HCT116 (cell line): ENCODE data around the gene TAF11.

Source experiments
- EZH2 ChIP-seq: fragments of 200-600 bp; sonication (generic); IDR thresholded peaks from 2 replicates; pipeline ENCODE4 v1.6.1; 2017; ENCODE audit warnings: antibody characterized with exemption, mixed run types
- EZH2phosphoT487 ChIP-seq: fragments of 200-600 bp; IDR thresholded peaks from 2 replicates; pipeline ENCODE4 v1.6.1; 2018; ENCODE audit warnings: antibody characterized with exemption, borderline replicate concordance
- POLR2AphosphoS5 ChIP-seq: IDR thresholded peaks from 2 replicates; pipeline ENCODE4 v1.6.1; 2011; ENCODE audit warnings: mild to moderate bottlenecking, low read depth, low read length, moderate library complexity
- YY1 ChIP-seq: IDR thresholded peaks from 2 replicates; pipeline ENCODE4 v1.6.1; 2011; ENCODE audit warnings: low read length, low read depth, moderate library complexity, mild to moderate bottlenecking; ENCODE audit not compliant: insufficient replicate concordance; ENCODE audit errors: extremely low read depth
- TF ChIP-seq, protein P1 (sequence below), 3 experiments: fragments of 200-600 bp in 1 of 3; sonication (generic) in 1 of 3; IDR thresholded peaks in 2 of 3; conservative IDR thresholded peaks in 1 of 3; 2 replicates each; pipeline ENCODE4 v1.5.1; 2012 to 2017; ENCODE audit warnings: low read depth in 2 of 3, low read length in 2 of 3, antibody characterized with exemption in 1 of 3, borderline replicate concordance in 1 of 3, control low read depth in 1 of 3, mild to moderate bottlenecking in 1 of 3, mixed read lengths in 1 of 3, mixed run types in 1 of 3, moderate library complexity in 1 of 3; ENCODE audit not compliant: insufficient read depth in 1 of 3
- TF ChIP-seq, protein P2 (sequence below): IDR thresholded peaks from 2 replicates; pipeline ENCODE4 v1.6.1; 2012; ENCODE audit warnings: low read depth
- TF ChIP-seq, protein P3 (sequence below): IDR thresholded peaks from 2 replicates; pipeline ENCODE4 v1.6.1; 2012

DNA sequence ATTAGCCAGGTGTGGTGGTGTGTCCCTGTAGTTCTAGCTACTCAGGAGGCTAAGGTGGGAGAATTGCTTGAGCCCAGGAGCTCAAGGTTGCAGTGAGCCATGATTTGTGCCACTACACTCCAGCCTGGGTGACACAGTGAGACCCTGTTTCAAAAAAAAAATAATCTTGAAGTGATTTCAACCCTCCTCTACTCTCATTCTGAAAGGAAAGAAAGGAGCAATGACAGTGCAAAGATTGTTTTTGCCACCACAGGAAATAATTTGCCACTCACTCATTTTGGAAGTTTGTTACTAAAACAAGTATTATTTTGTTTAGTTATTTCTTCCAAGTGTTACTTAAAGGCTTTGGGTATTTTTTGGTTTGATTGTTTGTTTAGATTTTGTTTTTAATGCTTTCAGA lies 50.3 kb downstream of the TAF11 start:
- TF ChIP-seq POLR2AphosphoS5, result no peak
- TF ChIP-seq EZH2, result no peak
- TF ChIP-seq, protein P1, sequence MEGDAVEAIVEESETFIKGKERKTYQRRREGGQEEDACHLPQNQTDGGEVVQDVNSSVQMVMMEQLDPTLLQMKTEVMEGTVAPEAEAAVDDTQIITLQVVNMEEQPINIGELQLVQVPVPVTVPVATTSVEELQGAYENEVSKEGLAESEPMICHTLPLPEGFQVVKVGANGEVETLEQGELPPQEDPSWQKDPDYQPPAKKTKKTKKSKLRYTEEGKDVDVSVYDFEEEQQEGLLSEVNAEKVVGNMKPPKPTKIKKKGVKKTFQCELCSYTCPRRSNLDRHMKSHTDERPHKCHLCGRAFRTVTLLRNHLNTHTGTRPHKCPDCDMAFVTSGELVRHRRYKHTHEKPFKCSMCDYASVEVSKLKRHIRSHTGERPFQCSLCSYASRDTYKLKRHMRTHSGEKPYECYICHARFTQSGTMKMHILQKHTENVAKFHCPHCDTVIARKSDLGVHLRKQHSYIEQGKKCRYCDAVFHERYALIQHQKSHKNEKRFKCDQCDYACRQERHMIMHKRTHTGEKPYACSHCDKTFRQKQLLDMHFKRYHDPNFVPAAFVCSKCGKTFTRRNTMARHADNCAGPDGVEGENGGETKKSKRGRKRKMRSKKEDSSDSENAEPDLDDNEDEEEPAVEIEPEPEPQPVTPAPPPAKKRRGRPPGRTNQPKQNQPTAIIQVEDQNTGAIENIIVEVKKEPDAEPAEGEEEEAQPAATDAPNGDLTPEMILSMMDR (IDR thresholded peaks at IDR 0.05 in 2 of 3, conservative IDR thresholded peaks at IDR 0.05 in 1 of 3; ENCODE audit: borderline replicate concordance in 1 of 3, insufficient read depth in 1 of 3, low read depth in 2 of 3, low read length in 2 of 3), result no peak
- TF ChIP-seq EZH2phosphoT487, result no peak
- no peak for TF ChIP-seq YY1
- TF ChIP-seq, protein P2, sequence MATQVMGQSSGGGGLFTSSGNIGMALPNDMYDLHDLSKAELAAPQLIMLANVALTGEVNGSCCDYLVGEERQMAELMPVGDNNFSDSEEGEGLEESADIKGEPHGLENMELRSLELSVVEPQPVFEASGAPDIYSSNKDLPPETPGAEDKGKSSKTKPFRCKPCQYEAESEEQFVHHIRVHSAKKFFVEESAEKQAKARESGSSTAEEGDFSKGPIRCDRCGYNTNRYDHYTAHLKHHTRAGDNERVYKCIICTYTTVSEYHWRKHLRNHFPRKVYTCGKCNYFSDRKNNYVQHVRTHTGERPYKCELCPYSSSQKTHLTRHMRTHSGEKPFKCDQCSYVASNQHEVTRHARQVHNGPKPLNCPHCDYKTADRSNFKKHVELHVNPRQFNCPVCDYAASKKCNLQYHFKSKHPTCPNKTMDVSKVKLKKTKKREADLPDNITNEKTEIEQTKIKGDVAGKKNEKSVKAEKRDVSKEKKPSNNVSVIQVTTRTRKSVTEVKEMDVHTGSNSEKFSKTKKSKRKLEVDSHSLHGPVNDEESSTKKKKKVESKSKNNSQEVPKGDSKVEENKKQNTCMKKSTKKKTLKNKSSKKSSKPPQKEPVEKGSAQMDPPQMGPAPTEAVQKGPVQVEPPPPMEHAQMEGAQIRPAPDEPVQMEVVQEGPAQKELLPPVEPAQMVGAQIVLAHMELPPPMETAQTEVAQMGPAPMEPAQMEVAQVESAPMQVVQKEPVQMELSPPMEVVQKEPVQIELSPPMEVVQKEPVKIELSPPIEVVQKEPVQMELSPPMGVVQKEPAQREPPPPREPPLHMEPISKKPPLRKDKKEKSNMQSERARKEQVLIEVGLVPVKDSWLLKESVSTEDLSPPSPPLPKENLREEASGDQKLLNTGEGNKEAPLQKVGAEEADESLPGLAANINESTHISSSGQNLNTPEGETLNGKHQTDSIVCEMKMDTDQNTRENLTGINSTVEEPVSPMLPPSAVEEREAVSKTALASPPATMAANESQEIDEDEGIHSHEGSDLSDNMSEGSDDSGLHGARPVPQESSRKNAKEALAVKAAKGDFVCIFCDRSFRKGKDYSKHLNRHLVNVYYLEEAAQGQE, result no peak
- TF ChIP-seq, protein P3, sequence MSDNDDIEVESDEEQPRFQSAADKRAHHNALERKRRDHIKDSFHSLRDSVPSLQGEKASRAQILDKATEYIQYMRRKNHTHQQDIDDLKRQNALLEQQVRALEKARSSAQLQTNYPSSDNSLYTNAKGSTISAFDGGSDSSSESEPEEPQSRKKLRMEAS, result no peak
